HK-2 (cell line): ENCODE results near the gene MTX3.

Experiments used
- DNase-seq: peaks from one replicate; pipeline ENCODE4 v3.0.0-alpha.2; 2018; ENCODE audit not compliant: unreplicated experiment

MTX3 gene

GRCh38 chr5:79982136-79982535 lies 8.9 kb downstream of the MTX3 start:
- DNase-seq, result no peak

- no peak for DNase-seq
Measured at GRCh38 chr5:79976759-79977515, 14.1 kb downstream of the MTX3 start.

GRCh38 chr5:79975422-79975821 lies 15.6 kb downstream of the MTX3 start:
- no peak for DNase-seq

- DNase-seq, result no peak
Measured at GRCh38 chr5:79974886-79975285, 16.2 kb downstream of the MTX3 start.

GRCh38 chr5:79973996-79974395 lies 17.1 kb downstream of the MTX3 start:
- DNase-seq, result no peak

- DNase-seq, result no peak
Measured at GRCh38 chr5:79973511-79973910, 17.6 kb downstream of the MTX3 start.

- no peak for DNase-seq
Measured at GRCh38 chr5:79971156-79971555, 19.9 kb downstream of the MTX3 start.

GRCh38 chr5:79966448-79966847 lies 24.6 kb downstream of the MTX3 start:
- no peak for DNase-seq

- no peak for DNase-seq
Measured at GRCh38 chr5:79964136-79964535, 26.9 kb downstream of the MTX3 start.

GRCh38 chr5:79963261-79964061 lies 27.6 kb downstream of the MTX3 start:
- no peak for DNase-seq

GRCh38 chr5:79962575-79963222 lies 28.4 kb downstream of the MTX3 start:
- DNase-seq, result no peak

- DNase-seq, result no peak
Measured at GRCh38 chr5:79961716-79962574, 29.1 kb downstream of the MTX3 start.

GRCh38 chr5:79959407-79959806 lies 31.7 kb downstream of the MTX3 start:
- DNase-seq, result no peak

GRCh38 chr5:79955941-79956670 lies 35.0 kb downstream of the MTX3 start:
- DNase-seq, result no peak

- no peak for DNase-seq
Measured at GRCh38 chr5:79955356-79955895, 35.6 kb downstream of the MTX3 start.

GRCh38 chr5:79954620-79955019 lies 36.4 kb downstream of the MTX3 start:
- DNase-seq, result no peak

- no peak for DNase-seq
Measured at GRCh38 chr5:79947567-79947966, 43.5 kb downstream of the MTX3 start.

- DNase-seq, result no peak
Measured at GRCh38 chr5:79938468-79938867, 52.6 kb downstream of the MTX3 start.

- no peak for DNase-seq
Measured at GRCh38 chr5:79936646-79937216, 54.3 kb downstream of the MTX3 start.

- DNase-seq, result no peak
Measured at GRCh38 chr5:79936002-79936645, 54.9 kb downstream of the MTX3 start.
